Renal pelvis (tissue), 4 donors: ENCODE data around the gene CHST2. TPM values are rescaled to one million over a fixed set of nuclear protein-coding genes. Genes with fewer than 3 reads are reported as not detected.

ENCODE experiments used
- DNase-seq: peaks from one replicate; pipeline ENCODE4 v3.0.0-alpha.2; 2013
- polyA plus RNA-seq, 3 donors: library from polyadenylated mRNA; unstranded; fragments of 120-200 nt; gene quantifications; one replicate each; pipeline ENCODE4 v1.2.1, GENCODE V29; 2013; ENCODE audit not compliant: insufficient read length in 3 of 3

The CHST2 gene
- polyA plus RNA-seq, 3 donors = 23.7 to 39.3 (median 27.4) TPM

DNA sequence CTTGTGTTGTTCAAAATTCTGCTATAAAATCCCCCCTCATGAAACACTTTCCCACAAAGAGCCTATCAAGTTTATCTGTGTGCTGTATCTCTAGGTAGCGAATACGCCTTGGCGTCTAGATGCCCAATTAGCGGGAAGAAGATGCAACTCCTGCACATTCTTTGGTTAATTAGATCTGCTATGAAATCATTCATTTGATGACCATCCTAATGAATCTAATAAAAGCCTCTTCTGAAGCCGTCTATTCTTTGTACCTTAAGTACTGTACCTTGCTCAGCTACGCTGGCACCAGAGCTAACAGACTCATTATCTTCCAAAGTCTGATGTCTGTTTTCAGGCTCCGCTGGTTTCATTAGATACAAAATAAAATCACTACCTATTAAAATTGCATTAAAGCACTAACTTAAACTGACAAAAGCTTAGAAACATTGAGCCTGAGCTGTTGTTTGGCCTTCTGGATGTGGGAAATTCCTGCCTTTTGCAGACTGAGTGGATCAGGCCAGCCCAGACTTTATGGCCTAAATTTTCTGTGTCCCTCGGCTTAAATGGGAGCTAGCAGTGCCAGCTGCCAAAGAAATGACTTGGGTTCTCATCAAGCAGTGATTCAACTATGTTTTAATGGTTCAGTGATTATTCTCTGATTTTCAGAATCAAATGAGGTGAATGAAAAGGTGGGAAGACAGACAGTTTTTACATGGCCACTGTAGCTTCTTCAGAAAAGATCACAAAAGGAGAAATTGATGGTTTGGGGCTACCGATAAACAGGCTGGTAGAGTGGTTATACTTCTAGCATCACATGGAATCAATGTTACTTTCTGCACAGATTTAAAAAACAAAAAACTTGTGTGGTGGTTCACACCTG lies 28.4 kb upstream of the CHST2 start:
- no peak for DNase-seq

DNA sequence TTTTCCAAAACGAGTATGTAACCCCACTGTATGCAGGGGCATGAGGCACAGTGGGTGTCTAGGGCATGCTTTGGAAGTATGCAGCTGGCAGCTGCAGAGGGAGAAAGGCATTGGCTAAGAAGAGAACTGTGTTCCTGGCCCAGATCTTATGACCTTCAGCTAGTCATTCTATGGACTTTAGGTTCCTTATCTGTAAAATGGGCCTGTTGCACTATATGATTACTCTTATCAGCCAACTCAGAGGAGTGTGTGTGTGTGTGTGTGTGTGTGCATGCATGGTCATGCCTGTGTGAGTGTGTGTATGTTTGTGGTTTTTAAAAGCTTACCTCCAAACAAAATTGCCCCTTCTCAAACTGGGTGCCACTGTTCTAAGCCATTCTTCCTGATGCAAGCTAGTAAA lies 27.4 kb upstream of the CHST2 start:
- DNase-seq = no peak

DNA sequence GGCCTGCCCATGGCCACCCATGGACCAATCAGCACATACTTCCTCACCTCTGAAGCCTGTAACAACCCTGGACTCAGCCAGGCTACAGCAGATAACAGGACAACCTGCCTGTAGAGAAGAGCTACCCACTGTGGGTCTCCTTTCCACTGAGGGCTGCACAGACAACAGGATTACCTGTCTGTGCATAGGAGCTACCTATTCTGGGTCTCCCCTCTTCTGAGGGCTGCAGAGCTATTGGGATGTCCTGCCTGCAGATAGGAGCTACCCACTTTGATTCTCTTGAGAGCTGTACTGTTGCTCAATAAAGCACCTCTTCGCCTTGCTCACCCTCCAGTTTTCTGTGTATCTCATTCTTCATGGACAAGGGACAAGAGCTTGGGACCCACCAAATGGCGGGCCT lies 23.8 kb upstream of the CHST2 start:
- no peak for DNase-seq

DNA sequence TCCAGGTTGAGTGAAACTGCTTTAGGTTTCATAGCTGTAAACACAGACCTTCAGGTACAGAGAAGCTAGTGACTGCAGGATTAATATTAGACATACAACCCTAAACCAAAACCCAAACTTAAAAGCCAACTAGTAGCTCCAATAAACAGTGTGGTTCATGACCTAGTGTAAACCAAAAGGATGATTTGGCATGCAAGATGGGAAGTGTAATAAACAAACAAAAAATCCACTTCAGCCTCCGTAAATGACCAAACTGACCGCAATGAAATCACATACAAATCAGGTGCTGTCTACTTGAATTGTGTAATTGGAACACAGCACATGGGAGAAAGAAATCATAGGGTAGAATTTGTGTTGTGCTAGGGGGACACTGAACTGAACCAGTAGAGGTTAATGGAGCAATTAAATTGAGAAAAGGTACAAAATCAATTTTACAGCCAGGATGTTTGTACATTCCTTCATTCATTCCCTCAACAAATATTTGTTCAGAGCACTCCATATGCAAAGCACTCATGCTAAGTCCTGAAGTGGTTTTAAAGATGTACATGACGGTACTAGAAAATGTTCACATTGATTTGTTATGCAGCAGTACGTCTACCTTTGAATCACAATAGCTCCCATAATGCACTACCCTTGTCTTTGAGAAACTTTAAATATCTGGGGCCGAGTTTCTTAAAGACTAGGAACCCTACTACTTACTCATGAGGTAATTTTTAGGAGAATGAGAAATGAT lies 21.4 kb upstream of the CHST2 start:
- no peak for DNase-seq

DNA sequence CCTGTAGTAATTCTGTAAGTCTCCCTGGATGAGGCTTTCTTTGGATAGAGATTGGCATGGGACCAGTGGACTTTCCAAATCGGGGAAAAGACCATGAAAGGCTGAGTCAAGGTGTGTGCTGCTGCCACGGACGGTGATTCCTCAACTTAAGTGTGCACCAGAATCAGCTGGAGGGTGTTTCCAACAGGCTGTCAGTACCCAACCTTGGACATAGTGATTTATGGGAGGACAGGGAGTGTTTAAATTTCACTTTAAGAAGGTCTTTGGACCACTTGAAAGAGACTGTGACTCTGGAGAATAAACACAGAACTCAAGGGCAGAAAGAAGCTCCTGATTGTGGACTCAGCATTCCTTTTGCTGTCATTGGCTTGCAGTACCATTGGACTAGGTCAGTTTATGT lies 20.4 kb upstream of the CHST2 start:
- DNase-seq = no peak

DNA sequence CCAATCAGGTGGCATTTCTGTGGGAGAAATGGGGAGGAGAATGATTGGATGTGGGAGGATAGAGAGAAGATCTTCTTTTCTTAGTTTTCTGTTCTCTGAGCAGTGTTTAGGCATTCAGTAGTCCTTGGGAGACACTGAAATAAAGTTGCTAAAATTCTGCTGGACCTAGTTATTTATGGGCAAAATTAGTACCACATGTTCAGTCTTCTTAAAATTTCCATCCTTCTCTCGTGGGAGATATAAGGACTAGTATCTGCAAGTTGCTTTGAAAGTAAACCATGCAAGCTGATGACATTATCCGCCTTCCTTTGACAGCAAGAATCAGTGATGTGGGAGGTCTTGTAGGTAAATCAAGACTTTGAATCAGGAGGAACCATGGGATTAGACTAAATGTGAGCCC lies 19.9 kb upstream of the CHST2 start:
- DNase-seq = no peak

DNA sequence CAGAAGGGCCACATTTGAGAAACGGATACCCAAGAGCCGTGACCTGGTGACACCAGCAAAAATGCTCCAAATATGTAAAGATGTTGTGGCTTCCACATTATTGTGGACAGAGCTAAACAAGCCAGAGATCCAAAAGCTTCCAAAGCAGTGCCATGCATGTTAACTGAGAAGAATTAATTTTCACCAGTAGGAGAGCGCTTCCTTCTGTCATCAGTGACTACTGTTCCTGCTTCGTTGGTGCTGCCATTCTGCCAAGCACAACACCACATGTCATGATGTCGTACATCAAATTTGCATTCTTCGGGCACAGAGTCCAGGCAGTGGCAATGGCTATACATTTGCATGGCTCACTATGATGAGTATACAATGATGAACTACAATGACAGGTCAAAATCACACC lies 19.1 kb upstream of the CHST2 start:
- DNase-seq = no peak

DNA sequence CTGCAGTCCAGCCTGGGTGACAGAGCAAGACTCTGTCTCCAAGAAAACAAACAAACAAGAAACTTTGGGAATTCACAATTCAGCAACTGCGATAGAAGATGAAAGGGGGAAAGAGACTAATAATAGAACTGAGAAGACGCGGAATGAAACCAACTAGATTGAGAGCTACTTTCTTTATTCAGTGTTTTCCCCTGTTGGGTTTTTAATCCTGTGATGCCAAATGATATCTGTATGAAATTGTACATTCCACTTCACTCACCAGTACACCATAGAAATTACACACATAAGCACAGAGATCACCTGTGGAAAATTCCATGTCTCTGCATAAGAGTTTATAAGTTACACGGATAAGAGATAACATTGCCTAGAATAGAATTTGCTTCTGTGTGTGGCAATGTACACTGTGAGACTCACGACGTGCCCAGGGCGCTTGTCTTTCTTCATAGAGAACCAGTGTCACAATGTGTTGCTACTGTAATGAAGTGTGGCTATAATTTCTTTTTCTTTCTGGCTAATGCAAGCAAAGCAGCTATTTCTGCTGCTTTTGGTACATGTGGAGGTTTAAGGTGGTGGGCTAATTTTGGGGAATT lies 17.7 kb upstream of the CHST2 start:
- no peak for DNase-seq

DNA sequence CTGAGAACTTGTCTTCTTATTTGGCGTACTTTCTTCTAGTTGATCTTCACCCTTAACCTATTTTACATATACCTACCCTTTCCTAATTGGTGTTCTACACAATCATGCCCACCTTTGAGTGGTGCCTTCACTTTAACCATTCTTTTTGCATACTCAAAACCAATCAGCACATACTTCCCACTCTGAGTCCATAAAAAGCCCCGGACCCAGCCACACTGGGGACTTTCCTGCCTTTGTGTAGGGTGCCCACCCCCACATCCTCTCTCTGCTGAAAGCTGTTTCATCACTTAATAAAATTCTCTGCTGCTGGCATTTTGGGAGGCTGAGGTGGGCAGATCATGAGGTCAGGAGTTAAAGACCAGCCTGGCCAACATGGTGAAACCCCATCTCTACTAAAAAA lies 15.9 kb upstream of the CHST2 start:
- DNase-seq = no peak

DNA sequence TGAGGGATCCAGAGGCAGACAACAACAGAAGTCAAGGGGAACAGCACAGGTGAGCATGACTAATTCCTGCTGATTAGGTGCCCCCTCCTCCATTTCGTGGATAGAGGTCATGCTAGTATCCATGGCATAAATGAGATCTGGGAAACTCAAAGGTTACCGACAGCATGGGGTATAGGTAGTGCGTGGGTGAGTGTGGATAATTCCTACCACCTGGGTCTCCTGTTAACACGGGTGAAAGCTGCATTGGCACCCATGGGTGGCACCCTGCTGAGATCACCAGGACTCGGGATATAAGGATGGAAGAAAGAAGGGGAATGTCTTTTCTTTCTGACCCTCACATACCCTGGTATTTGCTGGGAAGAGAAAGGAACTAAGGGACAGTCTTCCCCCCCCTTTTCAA lies 14.4 kb upstream of the CHST2 start:
- no peak for DNase-seq

DNA sequence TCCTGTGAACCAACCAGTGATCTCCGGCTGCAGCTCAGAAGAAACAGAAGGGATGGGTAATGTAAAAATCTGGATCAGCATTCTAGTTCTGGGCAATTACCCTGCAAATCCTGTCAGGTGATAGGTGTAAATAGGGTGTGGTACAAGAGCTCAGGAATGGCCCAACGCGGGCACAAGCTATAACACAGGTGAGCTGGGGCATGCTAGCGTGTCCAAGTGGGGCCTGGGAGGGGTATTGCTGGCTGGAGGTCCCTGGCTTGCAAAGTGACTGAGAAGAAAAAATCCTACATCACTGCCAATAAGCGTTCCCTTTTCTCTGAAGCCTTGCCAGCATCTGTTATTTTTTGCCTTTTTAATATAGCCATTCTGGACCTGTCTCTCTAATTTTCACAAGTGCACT lies 9.7 kb upstream of the CHST2 start:
- DNase-seq = no peak

DNA sequence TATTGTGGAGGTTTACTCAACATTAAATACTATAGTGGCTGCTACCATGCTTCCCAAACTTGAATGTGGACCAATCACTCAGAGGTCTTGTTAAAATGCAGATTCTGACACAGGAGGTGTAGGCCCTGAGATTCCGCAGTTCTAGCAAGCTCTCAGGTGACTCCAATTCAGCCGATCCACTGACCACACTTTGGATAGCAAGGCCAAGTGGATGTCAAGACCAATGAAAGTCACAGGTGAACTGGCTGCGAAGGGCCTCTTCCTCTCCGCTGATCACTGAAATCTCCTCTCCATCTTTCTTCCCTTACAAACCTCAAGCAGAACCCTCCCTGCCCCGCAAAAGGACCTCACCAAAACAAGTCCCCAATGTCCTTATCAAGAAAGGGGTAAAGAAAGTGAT lies 9.2 kb upstream of the CHST2 start:
- DNase-seq = no peak

DNA sequence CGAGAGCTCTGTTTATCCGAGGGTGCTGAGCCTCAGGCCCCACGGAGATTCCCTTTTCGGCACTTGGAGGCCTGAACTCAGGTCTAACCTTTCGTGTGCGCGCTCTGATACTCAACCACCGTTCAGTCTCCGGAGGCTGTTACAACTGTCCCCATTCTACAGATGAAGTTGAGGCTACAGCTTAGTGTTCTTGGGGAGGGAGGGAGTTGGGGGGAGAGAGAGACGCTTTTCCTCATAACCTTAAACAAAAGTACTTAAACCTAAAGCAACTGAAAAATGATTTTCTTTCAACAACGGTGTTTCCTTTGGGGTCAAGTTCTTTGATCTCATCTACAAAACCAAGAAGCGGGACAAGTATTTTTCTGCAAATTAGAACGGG lies 952 bp upstream of the CHST2 start:
- no peak for DNase-seq

DNA sequence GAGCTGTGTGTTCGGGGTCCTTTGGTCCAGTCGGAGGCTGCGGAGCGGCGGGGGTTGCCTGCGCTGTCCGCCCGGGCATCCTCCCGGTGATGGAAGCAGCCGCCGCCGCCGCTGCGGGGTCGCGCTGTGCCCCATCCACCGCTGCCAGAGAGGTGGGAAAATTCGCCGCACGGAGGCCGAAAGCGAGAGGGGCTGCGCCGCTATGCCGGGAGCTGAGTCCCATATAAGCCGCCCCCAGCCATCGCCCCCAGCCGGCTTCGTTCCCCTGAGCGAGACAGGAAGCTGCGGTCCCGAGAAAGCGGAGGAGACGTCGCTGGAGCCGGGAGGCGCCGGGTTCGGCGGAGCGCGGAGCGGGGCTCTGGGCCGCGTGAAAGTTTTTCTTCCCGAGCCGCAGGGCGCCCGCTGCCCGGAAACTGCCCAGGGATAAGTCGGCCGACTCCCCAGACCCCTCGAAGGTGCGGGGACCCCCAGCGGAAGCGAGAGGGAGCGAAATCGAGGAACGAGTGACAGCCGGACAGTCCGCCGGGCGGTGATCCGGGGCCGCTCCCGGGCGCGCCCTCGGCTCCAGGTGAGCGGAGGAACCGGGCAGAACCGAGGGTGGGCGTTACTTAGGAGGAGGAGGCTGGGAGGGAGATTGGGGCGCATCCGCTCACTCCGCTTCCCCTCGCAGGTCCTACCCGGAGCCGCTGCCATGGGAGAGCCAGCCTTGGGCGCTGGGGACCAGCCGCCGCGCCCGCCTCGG lies 574 bp downstream of the CHST2 start:
- DNase-seq = no peak

DNA sequence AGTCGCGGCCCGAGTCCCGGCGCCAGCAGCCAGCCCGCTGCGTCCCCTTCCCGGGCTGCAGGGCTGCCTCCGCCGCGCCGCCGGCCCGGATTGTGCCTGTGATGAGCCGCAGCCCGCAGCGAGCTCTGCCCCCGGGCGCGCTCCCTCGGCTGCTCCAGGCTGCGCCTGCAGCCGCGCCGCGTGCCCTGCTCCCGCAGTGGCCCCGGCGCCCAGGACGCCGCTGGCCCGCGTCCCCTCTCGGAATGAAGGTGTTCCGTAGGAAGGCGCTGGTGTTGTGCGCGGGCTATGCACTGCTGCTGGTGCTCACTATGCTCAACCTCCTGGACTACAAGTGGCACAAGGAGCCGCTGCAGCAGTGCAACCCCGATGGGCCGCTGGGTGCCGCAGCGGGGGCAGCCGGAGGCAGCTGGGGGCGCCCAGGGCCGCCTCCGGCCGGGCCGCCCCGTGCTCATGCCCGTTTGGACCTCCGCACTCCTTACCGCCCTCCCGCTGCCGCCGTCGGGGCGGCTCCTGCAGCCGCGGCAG lies 1.2 kb downstream of the CHST2 start:
- no peak for DNase-seq

DNA sequence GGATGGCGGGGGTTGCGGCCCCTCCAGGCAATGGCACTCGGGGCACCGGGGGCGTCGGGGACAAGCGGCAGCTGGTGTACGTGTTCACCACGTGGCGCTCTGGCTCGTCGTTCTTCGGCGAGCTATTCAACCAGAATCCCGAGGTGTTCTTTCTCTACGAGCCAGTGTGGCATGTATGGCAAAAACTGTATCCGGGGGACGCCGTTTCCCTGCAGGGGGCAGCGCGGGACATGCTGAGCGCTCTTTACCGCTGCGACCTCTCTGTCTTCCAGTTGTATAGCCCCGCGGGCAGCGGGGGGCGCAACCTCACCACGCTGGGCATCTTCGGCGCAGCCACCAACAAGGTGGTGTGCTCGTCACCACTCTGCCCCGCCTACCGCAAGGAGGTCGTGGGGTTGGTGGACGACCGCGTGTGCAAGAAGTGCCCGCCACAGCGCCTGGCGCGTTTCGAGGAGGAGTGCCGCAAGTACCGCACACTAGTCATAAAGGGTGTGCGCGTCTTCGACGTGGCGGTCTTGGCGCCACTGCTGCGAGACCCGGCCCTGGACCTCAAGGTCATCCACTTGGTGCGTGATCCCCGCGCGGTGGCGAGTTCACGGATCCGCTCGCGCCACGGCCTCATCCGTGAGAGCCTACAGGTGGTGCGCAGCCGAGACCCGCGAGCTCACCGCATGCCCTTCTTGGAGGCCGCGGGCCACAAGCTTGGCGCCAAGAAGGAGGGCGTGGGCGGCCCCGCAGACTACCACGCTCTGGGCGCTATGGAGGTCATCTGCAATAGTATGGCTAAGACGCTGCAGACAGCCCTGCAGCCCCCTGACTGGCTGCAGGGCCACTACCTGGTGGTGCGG lies 1.9 kb downstream of the CHST2 start:
- peak; percentile 56 for DNase-seq

DNA sequence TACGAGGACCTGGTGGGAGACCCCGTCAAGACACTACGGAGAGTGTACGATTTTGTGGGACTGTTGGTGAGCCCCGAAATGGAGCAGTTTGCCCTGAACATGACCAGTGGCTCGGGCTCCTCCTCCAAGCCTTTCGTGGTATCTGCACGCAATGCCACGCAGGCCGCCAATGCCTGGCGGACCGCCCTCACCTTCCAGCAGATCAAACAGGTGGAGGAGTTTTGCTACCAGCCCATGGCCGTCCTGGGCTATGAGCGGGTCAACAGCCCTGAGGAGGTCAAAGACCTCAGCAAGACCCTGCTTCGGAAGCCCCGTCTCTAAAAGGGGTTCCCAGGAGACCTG lies 2.5 kb downstream of the CHST2 start:
- DNase-seq = no peak

DNA sequence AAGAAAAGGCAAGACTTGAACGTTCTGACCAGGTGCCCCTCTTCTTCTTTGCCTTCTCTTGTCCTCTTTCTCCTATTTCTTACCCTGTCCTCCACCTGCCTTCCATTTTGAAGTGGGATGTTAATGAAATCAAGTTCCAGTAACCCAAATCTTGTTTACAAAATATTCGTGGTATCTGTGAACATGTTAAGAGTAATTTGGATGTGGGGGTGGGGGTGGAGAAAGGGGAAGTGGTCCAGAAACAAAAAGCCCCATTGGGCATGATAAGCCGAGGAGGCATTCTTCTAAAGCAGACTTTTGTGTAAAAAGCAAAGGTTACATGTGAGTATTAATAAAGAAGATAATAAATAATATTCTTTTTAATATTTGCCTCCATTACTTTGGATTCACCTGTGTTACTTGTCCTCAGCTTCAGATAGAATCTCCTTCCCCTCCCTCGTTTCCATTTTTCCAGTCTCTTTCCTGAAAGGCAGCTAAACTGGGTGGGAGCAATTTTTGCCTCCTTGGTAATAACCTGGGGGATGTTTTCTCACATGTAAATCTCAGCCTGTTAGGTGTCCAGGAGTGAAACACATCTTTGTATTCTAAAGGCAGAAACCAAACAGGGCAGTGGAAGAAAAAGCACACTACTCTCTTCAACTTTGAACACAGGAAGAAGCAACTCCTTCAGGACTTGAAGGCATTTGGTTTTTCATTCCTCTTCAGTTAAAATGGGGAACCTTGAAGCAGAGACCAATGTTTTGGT lies 3.2 kb downstream of the CHST2 start:
- DNase-seq = no peak

DNA sequence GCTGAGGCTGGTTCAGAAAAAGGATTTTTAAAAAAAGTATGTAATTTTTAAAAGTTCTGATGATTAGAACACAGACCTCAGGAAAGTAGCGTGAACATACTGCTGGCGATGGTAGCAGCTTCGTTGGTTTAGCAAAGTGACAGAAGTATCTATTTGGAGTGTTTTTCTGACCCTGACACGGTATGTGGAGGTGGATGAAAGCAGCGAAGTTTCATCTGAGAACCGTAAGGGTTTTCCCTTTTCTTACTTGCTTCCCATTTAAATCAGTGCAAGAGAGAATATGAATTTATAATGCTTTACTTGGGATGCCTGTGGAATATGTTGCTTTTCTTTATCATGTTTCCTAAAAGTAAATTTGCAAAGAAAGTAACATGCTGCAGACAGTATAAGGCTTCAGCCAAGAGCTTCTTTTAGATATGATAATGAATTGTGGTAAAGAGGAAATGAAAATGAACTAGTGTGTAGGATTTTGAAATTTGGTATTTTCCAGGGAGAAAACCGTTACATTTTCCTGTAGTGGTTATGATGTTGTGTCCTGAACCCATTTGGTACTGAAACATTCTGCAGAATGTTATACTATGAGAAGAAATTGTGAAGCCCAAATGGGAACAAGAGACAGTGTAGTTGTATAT lies 3.9 kb downstream of the CHST2 start:
- no peak for DNase-seq
